Bone marrow (tissue), 2 donors: ENCODE data around the gene OTOA.
"Not testable (repeated sequence)": the region's sequence is repeated elsewhere in the genome, so short reads cannot be mapped to it uniquely, and the experiment has no call there.

ENCODE experiments used
- DNase-seq, 2 donors: peaks; one replicate each; lab custom pipeline; 2025; lab: John Stamatoyannopoulos, UW

The OTOA gene

GRCh38 chr16:21674456-21674855 lies 10.7 kb downstream of the OTOA start:
- not testable (repeated sequence) for DNase-seq

GRCh38 chr16:21680714-21681113 lies 16.9 kb downstream of the OTOA start:
- DNase-seq: not testable (repeated sequence)

DNA sequence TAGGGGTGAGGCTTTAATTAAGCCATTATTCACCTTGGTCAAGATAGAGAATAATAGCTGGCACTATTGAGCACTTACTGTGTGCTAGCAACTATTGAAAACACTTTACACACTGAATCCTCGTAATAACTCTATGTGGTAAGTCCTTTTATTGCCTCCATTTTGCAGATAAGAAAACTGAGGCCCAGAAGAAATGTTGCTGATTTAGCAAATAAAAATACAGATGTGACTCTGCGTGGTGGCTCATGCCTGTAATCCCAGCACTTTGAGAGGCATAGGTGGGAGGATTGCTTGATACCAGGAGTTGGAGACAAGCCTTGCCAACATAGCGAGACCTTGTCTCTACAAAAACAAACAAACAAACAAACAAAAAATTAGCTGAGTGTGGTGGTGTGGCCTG lies 19.4 kb downstream of the OTOA start:
- no peak for DNase-seq

DNA sequence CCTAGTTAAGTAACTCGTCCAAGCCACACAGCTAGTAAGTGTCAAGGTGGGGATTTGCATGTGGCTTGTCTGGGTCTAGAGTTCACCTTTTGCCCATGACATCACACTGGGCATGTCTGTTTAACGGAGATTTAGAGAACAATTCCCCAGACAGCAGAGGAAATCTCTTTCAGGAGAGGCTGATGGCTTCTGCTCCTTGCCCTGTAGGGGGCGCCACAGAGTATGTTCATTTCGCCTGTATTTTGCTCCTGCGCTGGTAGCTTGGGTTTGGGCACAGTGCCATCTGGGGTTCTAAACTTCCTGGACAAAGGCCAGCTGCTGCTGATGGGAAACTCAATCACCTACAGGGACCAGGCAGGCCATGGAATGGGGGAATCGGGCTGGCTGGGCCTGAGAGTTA lies 20.4 kb downstream of the OTOA start:
- DNase-seq: no peak

- DNase-seq: no peak
Observed at GRCh38 chr16:21685034-21685455, 21.3 kb downstream of the OTOA start.

GRCh38 chr16:21689107-21689506 lies 25.3 kb downstream of the OTOA start:
- DNase-seq: no peak

DNA sequence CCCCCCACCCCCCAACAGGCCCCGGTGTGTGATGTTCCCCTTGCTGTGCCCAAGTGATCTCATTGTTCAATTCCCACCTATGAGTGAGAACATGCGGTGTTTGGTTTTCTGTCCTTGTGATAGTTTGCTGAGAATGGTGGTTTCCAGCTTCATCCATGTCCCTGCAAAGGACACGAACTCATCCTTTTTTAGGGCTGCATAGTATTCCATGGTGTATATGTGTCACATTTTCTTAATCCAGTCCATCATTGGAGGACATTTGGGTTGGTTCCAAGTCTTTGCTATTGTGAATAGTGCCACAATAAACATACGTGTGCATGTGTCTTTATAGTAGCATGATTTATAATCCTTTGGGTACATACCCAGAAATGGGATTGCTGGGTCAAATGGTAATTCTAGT lies 27.2 kb downstream of the OTOA start:
- DNase-seq: not testable (repeated sequence)

GRCh38 chr16:21694609-21695008 lies 30.8 kb downstream of the OTOA start:
- no peak for DNase-seq

GRCh38 chr16:21697032-21697431 lies 33.3 kb downstream of the OTOA start:
- no peak for DNase-seq

GRCh38 chr16:21698169-21699032 lies 34.6 kb downstream of the OTOA start:
- DNase-seq: no peak

DNA sequence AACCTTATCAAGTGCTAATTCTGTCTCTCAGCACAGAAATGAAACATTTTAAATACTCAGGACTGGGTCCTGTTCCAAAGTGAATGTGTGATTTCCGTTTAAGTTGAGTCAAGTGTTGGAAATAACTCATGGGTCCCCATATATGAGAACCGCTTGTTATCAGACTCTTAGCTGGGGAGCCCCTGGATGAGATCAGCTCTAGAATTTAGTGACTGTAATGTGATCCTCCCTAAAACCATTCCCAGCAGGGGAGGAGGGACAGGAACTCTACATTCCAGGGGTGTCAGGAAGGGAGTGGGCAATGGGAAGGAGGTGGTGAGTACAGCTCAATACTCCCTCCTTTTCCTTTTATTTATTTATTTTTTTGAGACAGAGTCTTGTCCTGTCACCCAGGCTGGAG lies 37.5 kb downstream of the OTOA start:
- DNase-seq: no peak

DNA sequence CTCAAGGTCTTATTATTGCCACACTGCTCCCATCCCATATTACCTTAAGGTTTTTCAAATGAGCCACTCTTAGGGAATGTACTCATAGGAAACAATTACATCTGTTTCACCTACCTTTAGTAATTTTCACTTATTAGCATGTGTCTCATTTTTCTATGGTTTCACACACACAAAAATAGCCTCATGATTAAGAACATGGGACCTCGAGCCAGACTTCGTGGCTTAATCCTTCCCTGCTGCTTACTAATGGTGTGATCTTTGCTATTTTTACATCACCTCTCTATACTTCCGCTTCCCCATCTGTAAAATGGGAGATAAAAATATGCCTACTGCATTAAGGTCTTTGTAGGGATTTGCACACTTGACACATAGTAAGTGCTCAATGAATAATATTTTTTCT lies 38.5 kb downstream of the OTOA start:
- DNase-seq: no peak

- no peak for DNase-seq
Observed at GRCh38 chr16:21703156-21703555, 39.4 kb downstream of the OTOA start.

GRCh38 chr16:21703589-21704174 lies 39.9 kb downstream of the OTOA start:
- DNase-seq: no peak

GRCh38 chr16:21704266-21704665 lies 40.5 kb downstream of the OTOA start:
- DNase-seq: no peak

DNA sequence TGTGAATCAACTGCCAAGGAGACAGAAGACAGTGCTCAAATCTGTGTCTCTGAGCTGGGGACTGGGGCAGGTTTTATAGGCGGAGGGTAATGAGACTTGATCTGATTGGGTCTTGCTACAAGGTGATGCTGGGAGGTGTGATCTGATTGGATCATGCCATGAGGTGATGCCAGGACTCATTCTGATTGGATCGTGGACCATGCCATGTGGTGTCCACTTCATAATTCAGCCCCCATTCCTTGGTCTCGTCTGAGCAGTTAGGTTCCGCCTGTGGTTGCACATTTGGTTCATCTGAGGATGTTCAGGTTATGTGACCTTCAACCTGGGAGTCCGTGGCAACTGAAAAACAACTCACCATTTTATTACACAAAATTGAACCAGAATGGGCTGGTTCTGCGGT lies 41.0 kb downstream of the OTOA start:
- DNase-seq: no peak

DNA sequence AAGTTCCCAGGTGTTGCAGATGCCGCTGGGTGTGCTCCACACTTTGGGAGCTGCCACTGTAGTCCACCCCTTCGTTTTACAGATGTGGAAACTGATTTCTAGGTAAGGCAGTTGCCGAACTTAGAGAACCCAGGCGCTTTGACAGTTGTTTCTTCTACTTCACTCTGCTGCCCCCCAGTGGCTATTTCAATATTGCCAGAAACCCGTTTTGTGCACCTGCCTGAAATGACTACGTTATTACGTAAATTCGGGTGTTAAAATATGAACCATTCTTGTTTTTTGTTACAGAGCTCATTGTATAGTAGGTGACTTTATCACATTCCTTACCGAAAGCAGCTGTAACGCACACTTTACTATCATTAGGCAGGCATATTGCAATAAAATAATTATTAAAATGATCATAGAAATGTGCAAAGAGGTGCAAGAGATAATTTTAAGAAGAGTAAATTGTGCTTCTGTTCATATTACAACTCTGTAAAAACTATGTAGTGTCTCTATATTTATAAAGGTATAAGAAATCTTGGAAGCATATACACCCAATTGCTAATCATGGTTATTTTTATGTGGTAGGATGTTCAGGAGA lies 44.9 kb downstream of the OTOA start:
- DNase-seq: peak; percentile 30 to 74

GRCh38 chr16:21710938-21711337 lies 47.2 kb downstream of the OTOA start:
- DNase-seq: no peak

GRCh38 chr16:21713549-21714368 lies 50.0 kb downstream of the OTOA start:
- no peak for DNase-seq

DNA sequence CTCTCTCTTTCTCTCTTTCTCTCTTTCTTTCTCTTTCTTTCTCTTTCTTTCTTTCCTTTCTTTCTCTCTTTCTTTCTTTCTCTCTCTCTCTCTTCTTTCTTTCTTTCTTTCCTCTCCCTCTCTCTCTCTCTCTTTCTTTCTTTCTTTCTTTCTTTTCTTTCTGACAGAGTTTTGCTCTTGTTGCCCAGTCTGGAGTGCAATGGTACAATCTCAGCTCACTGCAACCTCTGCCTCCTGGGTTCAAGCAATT lies 50.5 kb downstream of the OTOA start:
- DNase-seq: not testable (repeated sequence)

GRCh38 chr16:21717608-21718007 lies 53.8 kb downstream of the OTOA start:
- no peak for DNase-seq

DNA sequence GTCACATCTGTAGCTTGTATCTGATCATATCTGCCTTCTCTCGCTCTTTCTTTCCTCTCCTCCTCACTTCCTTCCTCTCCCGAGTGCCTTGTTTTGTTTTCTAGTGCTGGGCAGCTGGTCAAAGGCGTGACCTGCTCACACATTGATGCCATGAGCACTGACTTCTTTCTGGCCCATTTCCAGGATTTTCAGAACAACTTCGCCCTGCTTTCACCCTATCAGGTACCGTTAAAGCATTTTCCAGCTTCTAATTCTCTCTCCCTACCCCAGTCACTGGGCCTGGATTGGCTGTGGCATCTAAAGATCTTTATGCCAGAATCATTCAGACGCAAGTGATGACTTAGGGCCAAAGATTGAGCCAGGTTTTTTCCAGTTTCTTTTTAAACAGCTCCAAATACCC lies 55.5 kb downstream of the OTOA start:
- no peak for DNase-seq

GRCh38 chr16:21720533-21720932 lies 56.8 kb downstream of the OTOA start:
- DNase-seq: no peak
